Measurements from ENCODE around the gene ROM1.
A peak's percentile ranks its signal among the peaks of the same experiment; 100 is the strongest.

The ROM1 gene

GRCh38 chr11:62588966-62589637 lies 24.0 kb upstream of the ROM1 start:
- Histone ChIP-seq H3K4me3 (ENCODE audit: severe bottlenecking) (no peak overlapping the region), H3K27ac (ENCODE audit: poor library complexity, severe bottlenecking) (no peak overlapping the region), H3K9me3 (ENCODE audit: severe bottlenecking) (no peaks in the 10 kb centered on the region), H3K27me3 (ENCODE audit: insufficient read depth, poor library complexity, severe bottlenecking) (no peaks in the 10 kb centered on the region), H3K4me1 (ENCODE audit: insufficient read depth, poor library complexity, severe bottlenecking) (peaks cover 4% of the 10 kb centered on the region), H3K36me3 (ENCODE audit: low read depth) (peaks cover 66% of the 10 kb centered on the region)
- peak; percentile 43 for TF ChIP-seq CTCF (IDR thresholded peaks at IDR 0.05; ENCODE audit: poor library complexity, severe bottlenecking)
- no peak for ATAC-seq (ENCODE audit: low read depth)
- DNase-seq (ENCODE audit: low spot score) = no peak

- Histone ChIP-seq H3K4me1 (ENCODE audit: insufficient read depth, poor library complexity, severe bottlenecking) (peaks cover 4% of the 10 kb centered on the region), H3K36me3 (ENCODE audit: low read depth) (peaks cover 69% of the 10 kb centered on the region), H3K27me3 (ENCODE audit: insufficient read depth, poor library complexity, severe bottlenecking) (no peaks in the 10 kb centered on the region), H3K4me3 (ENCODE audit: severe bottlenecking) (peak within 1 kb of the TSS; percentile 58), H3K27ac (ENCODE audit: poor library complexity, severe bottlenecking) (peak within 1 kb of the TSS; percentile 63), H3K9me3 (ENCODE audit: severe bottlenecking) (no peaks in the 10 kb centered on the region)
- TF ChIP-seq CTCF (IDR thresholded peaks at IDR 0.05; ENCODE audit: poor library complexity, severe bottlenecking) = peak; percentile 18
- ATAC-seq (ENCODE audit: low read depth) (peak; percentile 94), DNase-seq (ENCODE audit: low spot score) (peak; percentile 95)
Measured at GRCh38 chr11:62591448-62592145, 21.5 kb upstream of the ROM1 start, which contains the start of gene TUT1. TSS of gene TUT1 (minus strand) at chr11:62591523. CDS start at chr11:62591485, 38 bp downstream.

- H3K27ac ChIP-seq (ENCODE audit: poor library complexity, severe bottlenecking) = peak overlapping the region; percentile 63
- no peaks in the 10 kb centered on the region for H3K9me3 ChIP-seq (ENCODE audit: severe bottlenecking)
- H3K4me1 ChIP-seq (ENCODE audit: insufficient read depth, poor library complexity, severe bottlenecking) = peaks cover 4% of the 10 kb centered on the region
- DNase-seq (ENCODE audit: low spot score) = no peak
- peak; percentile 10; the same call in 2 of the 3 replicates for ATAC-seq (ENCODE audit: low read depth)
- H3K36me3 ChIP-seq (ENCODE audit: low read depth) = peaks cover 69% of the 10 kb centered on the region
- TF ChIP-seq CTCF (IDR thresholded peaks at IDR 0.05; ENCODE audit: poor library complexity, severe bottlenecking) = no peak
- H3K27me3 ChIP-seq (ENCODE audit: insufficient read depth, poor library complexity, severe bottlenecking) = no peaks in the 10 kb centered on the region
- H3K4me3 ChIP-seq (ENCODE audit: severe bottlenecking) = peak overlapping the region; percentile 58
Measured at GRCh38 chr11:62592146-62592815, 20.8 kb upstream of the ROM1 start.

GRCh38 chr11:62592989-62593421 lies 20.1 kb upstream of the ROM1 start:
- no peaks in the 10 kb centered on the region for H3K9me3 ChIP-seq (ENCODE audit: severe bottlenecking)
- no peaks in the 10 kb centered on the region for H3K27me3 ChIP-seq (ENCODE audit: insufficient read depth, poor library complexity, severe bottlenecking)
- ATAC-seq (ENCODE audit: low read depth) (no peak), DNase-seq (ENCODE audit: low spot score) (no peak)
- H3K4me1 ChIP-seq (ENCODE audit: insufficient read depth, poor library complexity, severe bottlenecking) = peaks cover 4% of the 10 kb centered on the region
- no peak for TF ChIP-seq CTCF (IDR thresholded peaks at IDR 0.05; ENCODE audit: poor library complexity, severe bottlenecking)
- peak overlapping the region; percentile 63 for H3K27ac ChIP-seq (ENCODE audit: poor library complexity, severe bottlenecking)
- H3K36me3 ChIP-seq (ENCODE audit: low read depth) = peaks cover 69% of the 10 kb centered on the region
- H3K4me3 ChIP-seq (ENCODE audit: severe bottlenecking) = no peak overlapping the region
